ENCODE data around the gene PRKCE. TPM values are rescaled to one million over a fixed set of nuclear protein-coding genes. Genes with fewer than 3 reads are reported as not detected.

The PRKCE gene
- polyA plus RNA-seq, 1 experiment: 16.7 TPM

GRCh38 chr2:45804987-45805755 lies 153.7 kb downstream of the PRKCE start:
- Histone ChIP-seq H3K4me3 (ENCODE audit: low read depth, low read length) (no peak overlapping the region), H3K27me3 (ENCODE audit: control insufficient read depth, insufficient read depth, low read length) (no peaks in the 10 kb centered on the region), H3K9me3 (ENCODE audit: control insufficient read depth, insufficient read depth, low read length) (no peaks in the 10 kb centered on the region), H3K27ac (ENCODE audit: low read depth, low read length) (no peak overlapping the region)
- POLR2A ChIA-PET: no interaction called here
- no peak for TF ChIP-seq CTCF (IDR thresholded peaks at IDR 0.05; ENCODE audit: low read depth, low read length)
- CTCF ChIA-PET: no interaction called here
- no peak for DNase-seq (ENCODE audit: low read depth, low spot score)

GRCh38 chr2:45806563-45807358 lies 155.3 kb downstream of the PRKCE start:
- CTCF ChIA-PET: no interaction called here
- POLR2A ChIA-PET: no interaction called here

GRCh38 chr2:45808294-45808800 lies 156.9 kb downstream of the PRKCE start:
- H3K9me3 ChIP-seq (ENCODE audit: control insufficient read depth, insufficient read depth, low read length): no peaks in the 10 kb centered on the region
- TF ChIP-seq CTCF (IDR thresholded peaks at IDR 0.05; ENCODE audit: low read depth, low read length): no peak
- no peak overlapping the region for H3K4me3 ChIP-seq (ENCODE audit: low read depth, low read length)
- H3K27me3 ChIP-seq (ENCODE audit: control insufficient read depth, insufficient read depth, low read length): no peaks in the 10 kb centered on the region
- ChIA-PET CTCF (no interaction called here), POLR2A (no interaction called here)
- no peak overlapping the region for H3K27ac ChIP-seq (ENCODE audit: low read depth, low read length)
- DNase-seq (ENCODE audit: low read depth, low spot score): no peak

More at GRCh38 chr2:45806563-45807358, 155.3 kb downstream of the PRKCE start:
- TF ChIP-seq CTCF (IDR thresholded peaks at IDR 0.05; ENCODE audit: low read depth, low read length): no peak
- Histone ChIP-seq H3K4me3 (ENCODE audit: low read depth, low read length) (no peak overlapping the region), H3K27me3 (ENCODE audit: control insufficient read depth, insufficient read depth, low read length) (no peaks in the 10 kb centered on the region), H3K27ac (ENCODE audit: low read depth, low read length) (no peak overlapping the region), H3K9me3 (ENCODE audit: control insufficient read depth, insufficient read depth, low read length) (no peaks in the 10 kb centered on the region)
- no peak for DNase-seq (ENCODE audit: low read depth, low spot score)

GRCh38 chr2:45809205-45809604 lies 157.7 kb downstream of the PRKCE start:
- no peak overlapping the region for H3K4me3 ChIP-seq (ENCODE audit: low read depth, low read length)
- ChIA-PET CTCF (no interaction called here), POLR2A (no interaction called here)
- DNase-seq (ENCODE audit: low read depth, low spot score): no peak
- no peak for TF ChIP-seq CTCF (IDR thresholded peaks at IDR 0.05; ENCODE audit: low read depth, low read length)
- H3K9me3 ChIP-seq (ENCODE audit: control insufficient read depth, insufficient read depth, low read length): no peaks in the 10 kb centered on the region
- H3K27me3 ChIP-seq (ENCODE audit: control insufficient read depth, insufficient read depth, low read length): no peaks in the 10 kb centered on the region
- H3K27ac ChIP-seq (ENCODE audit: low read depth, low read length): no peak overlapping the region

- H3K27me3 ChIP-seq (ENCODE audit: control insufficient read depth, insufficient read depth, low read length): no peaks in the 10 kb centered on the region
- no peak overlapping the region for H3K4me3 ChIP-seq (ENCODE audit: low read depth, low read length)
- H3K27ac ChIP-seq (ENCODE audit: low read depth, low read length): peak overlapping the region; percentile 57
- POLR2A ChIA-PET: interaction anchor here (0.5 kb wide), 1 partner anchor 42 kb away, joined by 7 read pairs; no protein-coding TSS in a partner anchor
- TF ChIP-seq CTCF (IDR thresholded peaks at IDR 0.05; ENCODE audit: low read depth, low read length): no peak
- DNase-seq (ENCODE audit: low read depth, low spot score): no peak
- CTCF ChIA-PET: no interaction called here
- H3K9me3 ChIP-seq (ENCODE audit: control insufficient read depth, insufficient read depth, low read length): no peaks in the 10 kb centered on the region
These were observed 160.6 kb downstream of the PRKCE start for GRCh38 chr2:45812011-45812500.
